ENCODE measurements around the gene OAT.

Gene OAT

GRCh38 chr10:124384591-124385190 lies 34.0 kb downstream of the OAT start:
- TF ChIP-seq ZFP3 (CRISPR knock-in tag; IDR thresholded peaks at IDR 0.05) (no peak), ARNTL (CRISPR knock-in tag; IDR thresholded peaks at IDR 0.05; ENCODE audit: borderline replicate concordance, low read depth) (no peak), PATZ1 (CRISPR knock-in tag; IDR thresholded peaks at IDR 0.05; ENCODE audit: borderline replicate concordance) (no peak), TCF4 (CRISPR knock-in tag; IDR thresholded peaks at IDR 0.05; ENCODE audit: borderline replicate concordance) (no peak), ZNF8 (CRISPR knock-in tag; IDR thresholded peaks at IDR 0.05) (no peak), TOX (CRISPR knock-in tag; IDR thresholded peaks at IDR 0.05; ENCODE audit: borderline replicate concordance) (no peak), POU6F1 (CRISPR knock-in tag; IDR thresholded peaks at IDR 0.05; ENCODE audit: borderline replicate concordance, low read depth) (no peak)
- no peak for ATAC-seq

GRCh38 chr10:124384172-124384571 lies 34.6 kb downstream of the OAT start:
- TF ChIP-seq ZC3H10 (CRISPR knock-in tag; IDR thresholded peaks at IDR 0.05), result no peak
- no peak for ATAC-seq

- TF ChIP-seq ARNTL (CRISPR knock-in tag; IDR thresholded peaks at IDR 0.05; ENCODE audit: borderline replicate concordance, low read depth) (no peak), OSR1 (CRISPR knock-in tag; IDR thresholded peaks at IDR 0.05) (no peak), TCF4 (CRISPR knock-in tag; IDR thresholded peaks at IDR 0.05; ENCODE audit: borderline replicate concordance) (no peak), ISL1 (CRISPR knock-in tag; IDR thresholded peaks at IDR 0.05) (no peak), TSHZ2 (CRISPR knock-in tag; IDR thresholded peaks at IDR 0.05) (no peak), RARB (CRISPR knock-in tag; IDR thresholded peaks at IDR 0.05) (no peak), CREB5 (CRISPR knock-in tag; IDR thresholded peaks at IDR 0.05; ENCODE audit: low read depth) (no peak)
- ATAC-seq, result no peak
These were observed 35.2 kb downstream of the OAT start for GRCh38 chr10:124383496-124383895.

GRCh38 chr10:124381011-124381611 lies 37.6 kb downstream of the OAT start:
- TF ChIP-seq ZFP3 (CRISPR knock-in tag; IDR thresholded peaks at IDR 0.05), result no peak
- TF ChIP-seq ZNF565 (CRISPR knock-in tag; conservative IDR thresholded peaks at IDR 0.05; ENCODE audit: low read depth), result no peak
- TF ChIP-seq TCF4 (CRISPR knock-in tag; IDR thresholded peaks at IDR 0.05; ENCODE audit: borderline replicate concordance), result no peak
- no peak for TF ChIP-seq CSDC2 (CRISPR knock-in tag; IDR thresholded peaks at IDR 0.05)
- no peak for TF ChIP-seq CREB5 (CRISPR knock-in tag; IDR thresholded peaks at IDR 0.05; ENCODE audit: low read depth)
- no peak for TF ChIP-seq PATZ1 (CRISPR knock-in tag; IDR thresholded peaks at IDR 0.05; ENCODE audit: borderline replicate concordance)
- no peak for TF ChIP-seq BACH2 (CRISPR knock-in tag; IDR thresholded peaks at IDR 0.05; ENCODE audit: borderline replicate concordance)
- TF ChIP-seq SNAI2 (CRISPR knock-in tag; IDR thresholded peaks at IDR 0.05), result no peak
- no peak for TF ChIP-seq GLIS3 (CRISPR knock-in tag; IDR thresholded peaks at IDR 0.05)
- ATAC-seq, result no peak

Measured in SK-N-SH treated with all-trans-retinoic acid at 6 μM for 48 hours (cell line).